Central memory CD8-positive, alpha-beta T cell (primary cell): ENCODE data around the gene RNF103.
A peak's percentile ranks its signal among the peaks of the same experiment; 100 is the strongest.

Experiments
- ATAC-seq: fragments of 150-1000 bp; cut with Tn5 transposase; replicated peaks from 2 replicates; pipeline ENCODE4 v1.10.0; 2022; ENCODE audit warnings: mild to moderate bottlenecking, moderate FRiP score, moderate number of reproducible peaks; ENCODE audit not compliant: poor library complexity, severe bottlenecking; ENCODE audit errors: extremely low read depth
- DNase-seq, 2 donors: peaks; one replicate each; pipeline ENCODE4 v3.0.0; 2021; ENCODE audit warnings: low spot score in 2 of 2
- H3K27ac Mint-ChIP-seq: one replicate; pipeline ENCODE4 v1.8.0; 2022; ENCODE audit warnings: low read depth, mild to moderate bottlenecking, moderate library complexity, mixed read lengths
- H3K27me3 Mint-ChIP-seq: one replicate; pipeline ENCODE4 v1.8.0; 2022; ENCODE audit warnings: mixed read lengths
- H3K36me3 Mint-ChIP-seq: one replicate; pipeline ENCODE4 v1.8.0; 2022; ENCODE audit warnings: mild to moderate bottlenecking, moderate library complexity, mixed read lengths; ENCODE audit not compliant: insufficient read depth
- H3K4me1 Mint-ChIP-seq: one replicate; pipeline ENCODE4 v1.8.0; 2022; ENCODE audit warnings: mixed read lengths
- H3K4me3 Mint-ChIP-seq: one replicate; pipeline ENCODE4 v1.8.0; 2022; ENCODE audit warnings: mild to moderate bottlenecking, moderate library complexity, mixed read lengths
- H3K9me3 Mint-ChIP-seq: one replicate; pipeline ENCODE4 v1.8.0; 2022; ENCODE audit warnings: mixed read lengths

RNF103 gene

GRCh38 chr2:86584151-86584913, 39.3 kb downstream of the RNF103 start:
- peaks cover 10% of the 10 kb centered on the region for H3K4me1 Mint-ChIP-seq
- H3K36me3 Mint-ChIP-seq: peaks cover 2% of the 10 kb centered on the region
- H3K4me3 Mint-ChIP-seq: no peak overlapping the region
- peaks cover 4% of the 10 kb centered on the region for H3K27me3 Mint-ChIP-seq
- peak overlapping the region; percentile 75 for H3K27ac Mint-ChIP-seq
- H3K9me3 Mint-ChIP-seq: no peaks in the 10 kb centered on the region
- ATAC-seq (peak; percentile 88), DNase-seq (no peak)

- peaks cover 10% of the 10 kb centered on the region for H3K4me1 Mint-ChIP-seq
- no peak for ATAC-seq
Observed at GRCh38 chr2:86580560-86580959, 43.1 kb downstream of the RNF103 start.

GRCh38 chr2:86577817-86578456, 45.7 kb downstream of the RNF103 start:
- ATAC-seq (no peak), DNase-seq (no peak)

More at GRCh38 chr2:86580560-86580959, 43.1 kb downstream of the RNF103 start:
- no peaks in the 10 kb centered on the region for H3K9me3 Mint-ChIP-seq
- H3K4me3 Mint-ChIP-seq: no peak overlapping the region
- H3K27ac Mint-ChIP-seq: no peak overlapping the region
- DNase-seq: no peak
- H3K36me3 Mint-ChIP-seq: peaks cover 2% of the 10 kb centered on the region
- no peaks in the 10 kb centered on the region for H3K27me3 Mint-ChIP-seq

GRCh38 chr2:86570059-86570458, 53.6 kb downstream of the RNF103 start:
- no peak for ATAC-seq
- Mint-ChIP-seq H3K36me3 (peaks cover 2% of the 10 kb centered on the region), H3K9me3 (no peaks in the 10 kb centered on the region), H3K4me3 (no peak overlapping the region), H3K4me1 (no peaks in the 10 kb centered on the region), H3K27me3 (peaks cover 33% of the 10 kb centered on the region), H3K27ac (no peak overlapping the region)
- DNase-seq: no peak

More at GRCh38 chr2:86577817-86578456, 45.7 kb downstream of the RNF103 start:
- Mint-ChIP-seq H3K4me1 (no peaks in the 10 kb centered on the region), H3K9me3 (no peaks in the 10 kb centered on the region), H3K27ac (no peak overlapping the region), H3K27me3 (no peaks in the 10 kb centered on the region), H3K4me3 (no peak overlapping the region), H3K36me3 (peaks cover 2% of the 10 kb centered on the region)

GRCh38 chr2:86566821-86567190, 56.9 kb downstream of the RNF103 start:
- DNase-seq (no peak), ATAC-seq (no peak)
- H3K36me3 Mint-ChIP-seq: peaks cover 13% of the 10 kb centered on the region
- H3K27me3 Mint-ChIP-seq: peaks cover 33% of the 10 kb centered on the region
- no peaks in the 10 kb centered on the region for H3K9me3 Mint-ChIP-seq
- H3K4me1 Mint-ChIP-seq: peaks cover 18% of the 10 kb centered on the region
- H3K4me3 Mint-ChIP-seq: no peak overlapping the region
- no peak overlapping the region for H3K27ac Mint-ChIP-seq

GRCh38 chr2:86566158-86566820, 57.4 kb downstream of the RNF103 start:
- ATAC-seq (no peak), DNase-seq (no peak)
- Mint-ChIP-seq H3K9me3 (no peaks in the 10 kb centered on the region), H3K4me3 (no peak overlapping the region), H3K27me3 (peaks cover 33% of the 10 kb centered on the region), H3K36me3 (peaks cover 13% of the 10 kb centered on the region), H3K4me1 (peaks cover 23% of the 10 kb centered on the region), H3K27ac (no peak overlapping the region)

- Mint-ChIP-seq H3K4me1 (peaks cover 24% of the 10 kb centered on the region), H3K4me3 (peak overlapping the region; percentile 95), H3K27ac (peak overlapping the region; percentile 96), H3K9me3 (no peaks in the 10 kb centered on the region), H3K27me3 (peaks cover 33% of the 10 kb centered on the region), H3K36me3 (peaks cover 13% of the 10 kb centered on the region)
- DNase-seq: no peak
- no peak for ATAC-seq
Observed at GRCh38 chr2:86563650-86564061, 60.0 kb downstream of the RNF103 start.

DNA sequence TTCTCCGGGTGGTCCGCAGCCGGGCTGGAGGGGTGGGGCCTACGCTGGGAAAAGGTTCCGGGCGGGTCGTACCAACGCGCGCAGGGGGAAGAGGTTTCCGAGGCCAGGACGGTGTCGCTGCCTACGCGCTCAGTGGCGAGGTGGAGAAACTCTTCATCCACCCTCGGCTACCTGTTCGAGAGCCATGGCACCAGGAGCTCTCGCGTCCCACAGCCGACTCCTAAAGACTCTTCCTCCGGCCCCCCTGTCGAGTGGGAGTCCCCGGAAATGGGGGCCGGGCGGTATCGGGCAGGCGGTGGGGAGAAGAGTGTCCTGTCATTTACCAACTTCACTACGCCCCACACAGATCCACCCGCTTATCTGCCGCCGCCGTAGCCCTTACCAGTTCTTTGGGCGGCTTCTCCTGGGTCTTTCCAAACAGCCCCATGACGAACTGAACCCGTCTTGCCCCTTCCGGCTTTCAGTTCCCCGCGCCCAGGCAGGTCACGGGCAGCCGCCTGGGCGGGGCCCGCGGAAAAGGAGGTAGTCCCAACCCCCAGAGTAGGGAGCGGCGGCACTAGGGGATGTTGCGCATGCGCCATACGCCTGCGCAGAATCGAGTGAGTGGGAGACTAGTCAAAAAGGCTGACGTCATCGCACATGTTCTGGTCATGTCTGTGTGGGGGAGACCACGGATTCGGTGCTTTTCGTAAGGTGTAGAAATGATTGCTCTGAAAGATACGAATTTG, 60.6 kb downstream of the RNF103 start, which contains the start of gene CHMP3:
Gene CHMP3, minus strand, starts transcription at position 522 of the 728 bp plus-strand sequence. Its CDS starts 95 bp downstream, at position 427.
- no peaks in the 10 kb centered on the region for H3K9me3 Mint-ChIP-seq

GRCh38 chr2:86562485-86562921, 61.2 kb downstream of the RNF103 start:
- Mint-ChIP-seq H3K4me3 (peak overlapping the region; percentile 95), H3K36me3 (peaks cover 13% of the 10 kb centered on the region), H3K4me1 (peaks cover 24% of the 10 kb centered on the region), H3K27me3 (peaks cover 22% of the 10 kb centered on the region), H3K9me3 (no peaks in the 10 kb centered on the region), H3K27ac (peak overlapping the region; percentile 96)
- ATAC-seq (peak; percentile 10), DNase-seq (no peak)

More for the DNA sequence above, 60.6 kb downstream of the RNF103 start, which contains the start of gene CHMP3:
- peaks cover 28% of the 10 kb centered on the region for H3K27me3 Mint-ChIP-seq
- ATAC-seq (peak; percentile 85), DNase-seq (peak; percentile 93 to 96)
- peak within 1 kb of the TSS; percentile 95 for H3K4me3 Mint-ChIP-seq
- H3K36me3 Mint-ChIP-seq: peaks cover 13% of the 10 kb centered on the region
- peaks cover 24% of the 10 kb centered on the region for H3K4me1 Mint-ChIP-seq
- peak within 1 kb of the TSS; percentile 96 for H3K27ac Mint-ChIP-seq

GRCh38 chr2:86557836-86558235, 65.8 kb downstream of the RNF103 start:
- no peak for DNase-seq
- no peak for ATAC-seq
- Mint-ChIP-seq H3K27ac (no peak overlapping the region), H3K4me3 (no peak overlapping the region), H3K36me3 (peaks cover 5% of the 10 kb centered on the region), H3K9me3 (no peaks in the 10 kb centered on the region), H3K4me1 (peaks cover 24% of the 10 kb centered on the region), H3K27me3 (no peaks in the 10 kb centered on the region)

DNA sequence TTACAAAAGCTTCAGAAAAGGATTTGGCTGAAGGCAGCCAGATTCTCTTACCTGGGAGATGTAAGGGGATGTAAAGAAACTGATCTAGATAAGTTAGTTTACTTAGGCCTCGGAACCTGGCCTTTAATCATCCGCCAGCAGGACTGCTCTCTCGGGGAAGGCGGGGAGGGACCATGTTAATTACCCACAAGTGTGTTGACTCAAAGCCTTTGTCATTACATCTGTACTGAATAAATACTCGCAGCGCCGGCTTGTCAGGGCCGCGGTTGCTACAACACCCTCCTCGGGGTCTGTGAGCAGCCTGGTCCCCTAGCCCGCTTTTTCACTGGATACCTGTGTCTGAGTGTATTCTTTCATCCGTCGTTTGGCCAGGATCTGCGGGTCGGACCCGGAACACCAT, 67.2 kb downstream of the RNF103 start:
- ATAC-seq: no peak
- H3K9me3 Mint-ChIP-seq: no peaks in the 10 kb centered on the region
- no peaks in the 10 kb centered on the region for H3K27me3 Mint-ChIP-seq
- peaks cover 22% of the 10 kb centered on the region for H3K4me1 Mint-ChIP-seq
- no peak for DNase-seq
- H3K36me3 Mint-ChIP-seq: peaks cover 2% of the 10 kb centered on the region
- no peak overlapping the region for H3K27ac Mint-ChIP-seq
- H3K4me3 Mint-ChIP-seq: no peak overlapping the region
